GM23248 (cell line): Measurements from ENCODE around the gene PPP1R15B.

Experiments
- EZH2 ChIP-seq: fragments of 200-600 bp; sonication (generic); IDR thresholded peaks from 2 replicates; pipeline ENCODE4 v1.6.1; 2018; ENCODE audit warnings: antibody characterized with exemption, mild to moderate bottlenecking; ENCODE audit not compliant: insufficient read depth, poor library complexity, severe bottlenecking
- EZH2phosphoT487 ChIP-seq: fragments of 200-600 bp; sonication (generic); IDR thresholded peaks from 2 replicates; pipeline ENCODE4 v1.6.1; 2018; ENCODE audit warnings: antibody characterized with exemption, moderate library complexity, mild to moderate bottlenecking, low read depth; ENCODE audit not compliant: insufficient read depth

DNA sequence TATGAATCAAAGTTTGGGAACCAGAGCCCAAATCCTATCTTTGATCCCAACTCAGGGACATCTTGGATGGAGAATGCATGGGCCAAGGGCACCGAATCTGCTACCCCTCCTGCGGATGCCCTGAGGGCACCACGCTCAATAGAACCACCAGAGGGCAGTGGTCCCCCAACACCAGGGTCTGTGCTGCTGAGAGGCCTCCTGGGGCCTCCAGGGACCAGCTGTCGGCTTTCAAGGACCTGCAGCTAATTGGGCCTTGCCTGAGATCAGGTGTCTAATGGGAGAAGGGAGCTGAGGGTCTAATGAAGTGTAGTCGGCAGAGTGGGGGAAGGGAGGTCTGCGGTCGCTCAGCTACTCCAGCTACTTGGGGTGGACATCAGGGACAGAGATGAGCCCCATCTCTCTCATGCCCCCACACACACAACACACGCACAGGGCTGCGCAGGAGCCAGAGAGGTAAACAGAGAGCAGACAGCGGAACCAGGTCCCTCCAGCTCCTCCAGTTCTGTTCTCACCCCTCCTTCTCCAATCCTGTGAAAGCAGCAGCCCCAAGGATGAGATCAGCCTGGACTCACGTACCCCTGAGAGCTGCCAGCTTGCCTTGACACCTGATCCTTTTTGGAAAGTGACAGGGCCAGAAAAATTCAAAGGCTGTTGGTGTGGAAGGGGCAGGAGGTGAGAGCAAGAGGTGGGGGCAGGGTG is 34.9 kb upstream of the PPP1R15B start:
- TF ChIP-seq EZH2 = no peak
- no peak for TF ChIP-seq EZH2phosphoT487
